Liver (tissue), 9 donors: ENCODE measurements around the gene NAV2. TPM values are rescaled to one million over a fixed set of nuclear protein-coding genes. Genes with fewer than 3 reads are reported as not detected.

Experiments used
- DNase-seq: peaks from one replicate; pipeline ENCODE4 v3.0.0-alpha.2; 2017; ENCODE audit warnings: low spot score
- H3K27ac ChIP-seq, 2 donors: one replicate each; pipeline ENCODE4 v1.7.0; 2013; ENCODE audit warnings: inconsistent platforms in 2 of 2, low read length in 2 of 2, control low read depth in 1 of 2, low read depth in 1 of 2, mild to moderate bottlenecking in 1 of 2
- H3K27me3 ChIP-seq, 4 donors: one replicate each; pipeline versions ENCODE4 v1.6.1 to v1.7.0; 2013; ENCODE audit warnings: low read length in 3 of 4, inconsistent platforms in 1 of 4, mild to moderate bottlenecking in 1 of 4, moderate library complexity in 1 of 4; ENCODE audit not compliant: control insufficient read depth in 4 of 4, insufficient read depth in 4 of 4
- H3K36me3 ChIP-seq, 4 donors: one replicate each; pipeline versions ENCODE4 v1.6.1 to v1.7.0; 2013; ENCODE audit warnings: low read length in 3 of 4, mild to moderate bottlenecking in 3 of 4, low read depth in 1 of 4, moderate library complexity in 1 of 4; ENCODE audit not compliant: control insufficient read depth in 4 of 4, insufficient read depth in 3 of 4
- H3K4me1 ChIP-seq, 4 donors: one replicate each; pipeline versions ENCODE4 v1.6.1 to v1.7.0; 2013; ENCODE audit warnings: low read length in 3 of 4, mild to moderate bottlenecking in 3 of 4, moderate library complexity in 1 of 4; ENCODE audit not compliant: control insufficient read depth in 4 of 4, insufficient read depth in 4 of 4
- H3K4me3 ChIP-seq, 3 donors: one replicate each; pipeline versions ENCODE4 v1.6.1 to v1.7.0; 2013; ENCODE audit warnings: low read length in 3 of 3, control low read depth in 1 of 3, low read depth in 1 of 3, mild to moderate bottlenecking in 1 of 3
- H3K9ac ChIP-seq, 2 donors: one replicate each; pipeline ENCODE4 v1.7.0; 2013; ENCODE audit warnings: low read length in 2 of 2, mild to moderate bottlenecking in 2 of 2, moderate library complexity in 2 of 2, control low read depth in 1 of 2, low read depth in 1 of 2
- H3K9me3 ChIP-seq, 4 donors: one replicate each; pipeline versions ENCODE4 v1.6.1 to v1.7.0; 2013; ENCODE audit warnings: low read length in 3 of 4; ENCODE audit not compliant: control insufficient read depth in 4 of 4
- EGR1 ChIP-seq, 2 donors: IDR thresholded peaks; 2 replicates each; pipeline ENCODE4 v1.6.1; 2016 to 2018; ENCODE audit warnings: antibody characterized with exemption in 2 of 2, low read depth in 2 of 2
- FOXA1 ChIP-seq: IDR thresholded peaks from 2 replicates; pipeline ENCODE4 v1.6.1; 2016; ENCODE audit warnings: antibody characterized with exemption
- FOXA2 ChIP-seq: IDR thresholded peaks from 2 replicates; pipeline ENCODE4 v1.6.1; 2016; ENCODE audit warnings: antibody characterized with exemption
- GABPA ChIP-seq, 2 donors: IDR thresholded peaks in 1 of 2; conservative IDR thresholded peaks in 1 of 2; 2 replicates each; pipeline ENCODE4 v1.6.1; 2016; ENCODE audit warnings: antibody characterized with exemption in 2 of 2, mild to moderate bottlenecking in 1 of 2, moderate library complexity in 1 of 2
- HNF4A ChIP-seq, 2 donors: conservative IDR thresholded peaks; 2 replicates each; pipeline ENCODE4 v1.6.1; 2016; ENCODE audit warnings: antibody characterized with exemption in 2 of 2, mild to moderate bottlenecking in 2 of 2
- HNF4G ChIP-seq: IDR thresholded peaks from 2 replicates; pipeline ENCODE4 v1.6.1; 2016; ENCODE audit warnings: antibody characterized with exemption
- JUND ChIP-seq, 2 donors: IDR thresholded peaks; 2 replicates each; pipeline ENCODE4 v1.6.1; 2016; ENCODE audit warnings: antibody characterized with exemption in 2 of 2
- NR2F2 ChIP-seq: IDR thresholded peaks from 2 replicates; pipeline ENCODE4 v1.6.1; 2016; ENCODE audit warnings: antibody characterized with exemption
- RAD21 ChIP-seq, 2 donors: IDR thresholded peaks; 2 replicates each; pipeline ENCODE4 v1.6.1; 2016; ENCODE audit warnings: antibody characterized with exemption in 2 of 2, mild to moderate bottlenecking in 2 of 2
- RXRA ChIP-seq, 2 donors: IDR thresholded peaks; 2 replicates each; pipeline ENCODE4 v1.6.1; 2017 to 2018; ENCODE audit warnings: antibody characterized with exemption in 2 of 2, mild to moderate bottlenecking in 1 of 2
- SP1 ChIP-seq: IDR thresholded peaks from 2 replicates; pipeline ENCODE4 v1.6.1; 2018; ENCODE audit warnings: antibody characterized with exemption, mild to moderate bottlenecking
- YY1 ChIP-seq: IDR thresholded peaks from 2 replicates; pipeline ENCODE4 v1.6.1; 2016; ENCODE audit warnings: antibody characterized with exemption, mild to moderate bottlenecking
- WGBS: extraction: QIAGEN DNeasy Blood & Tissue Kit; methylation state at CpG from one replicate; pipeline ENCODE4 v1.1.7; 2013; 5-methylcytosine and 5-hydroxymethylcytosine counted together
- polyA plus RNA-seq, 2 donors: library from polyadenylated mRNA; stranded (reverse) in 1 of 2; unstranded in 1 of 2; fragments of 200-250 nt in 1 of 2; fragments of >200 nt in 1 of 2; fragmentation: Nextera tagmentation in 1 of 2; extraction: Ambion mirVana in 1 of 2; gene quantifications; one replicate each; pipeline versions ENCODE4 v1.2.1 to v1.2.3, GENCODE V29; 2013 to 2015
- total RNA-seq, 2 donors: library from RNA; depleted of rRNA; stranded (reverse); fragments of >200 nt; gene quantifications; one replicate each; pipeline ENCODE4 v1.2.3, GENCODE V29; 2014
- TF ChIP-seq, protein P1 (sequence below): IDR thresholded peaks from 2 replicates; pipeline ENCODE4 v1.6.1; 2016; ENCODE audit warnings: antibody characterized with exemption
- TF ChIP-seq, protein P2 (sequence below): IDR thresholded peaks from 2 replicates; pipeline ENCODE4 v1.6.1; 2016; ENCODE audit warnings: antibody characterized with exemption
- TF ChIP-seq, protein P3 (sequence below): IDR thresholded peaks from 2 replicates; pipeline ENCODE4 v1.6.1; 2016; ENCODE audit warnings: antibody characterized with exemption
- TF ChIP-seq, protein P4 (sequence below): IDR thresholded peaks from 2 replicates; pipeline ENCODE4 v1.6.1; 2016; ENCODE audit warnings: antibody characterized with exemption, mild to moderate bottlenecking
- TF ChIP-seq, protein P5 (sequence below): fragments of 150-350 bp; IDR thresholded peaks from 2 replicates; pipeline ENCODE4 v1.5.1; 2017; ENCODE audit warnings: improper control_type of control experiment, low read depth, low read length; ENCODE audit not compliant: missing input control
- donor health status: healthy.
- donor health status: healthy.
- donor health status: healthy.
- donor health status: healthy.
- donor health status: healthy.

Gene NAV2
- total and polyA plus RNA-seq, 4 donors = 6.3 to 20.5 (median 11.6) TPM

DNA sequence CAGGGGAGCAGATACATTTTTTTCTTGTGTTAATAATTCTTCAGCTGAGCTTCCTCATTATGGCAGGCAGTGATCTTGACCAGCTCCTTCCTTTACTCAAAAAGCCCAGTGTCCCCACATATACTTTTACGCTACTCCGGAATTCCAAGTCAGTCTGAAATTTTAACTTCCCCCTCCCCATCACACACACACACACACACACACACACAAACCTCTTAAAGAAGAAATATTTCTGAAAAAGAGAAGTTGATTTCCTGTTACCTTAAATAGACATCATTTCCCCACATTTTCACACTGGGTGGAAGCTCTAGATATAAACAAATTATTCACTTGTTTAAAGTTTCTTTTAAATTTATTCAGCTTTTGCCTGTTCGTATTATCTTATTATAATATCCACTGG lies 333.8 kb downstream of the NAV2 start:
- no peak for TF ChIP-seq GABPA (IDR thresholded peaks at IDR 0.05 in 1 of 2, conservative IDR thresholded peaks at IDR 0.05 in 1 of 2)
- TF ChIP-seq, protein P1, sequence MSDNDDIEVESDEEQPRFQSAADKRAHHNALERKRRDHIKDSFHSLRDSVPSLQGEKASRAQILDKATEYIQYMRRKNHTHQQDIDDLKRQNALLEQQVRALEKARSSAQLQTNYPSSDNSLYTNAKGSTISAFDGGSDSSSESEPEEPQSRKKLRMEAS = no peak
- TF ChIP-seq NR2F2 = no peak
- TF ChIP-seq, protein P2, sequence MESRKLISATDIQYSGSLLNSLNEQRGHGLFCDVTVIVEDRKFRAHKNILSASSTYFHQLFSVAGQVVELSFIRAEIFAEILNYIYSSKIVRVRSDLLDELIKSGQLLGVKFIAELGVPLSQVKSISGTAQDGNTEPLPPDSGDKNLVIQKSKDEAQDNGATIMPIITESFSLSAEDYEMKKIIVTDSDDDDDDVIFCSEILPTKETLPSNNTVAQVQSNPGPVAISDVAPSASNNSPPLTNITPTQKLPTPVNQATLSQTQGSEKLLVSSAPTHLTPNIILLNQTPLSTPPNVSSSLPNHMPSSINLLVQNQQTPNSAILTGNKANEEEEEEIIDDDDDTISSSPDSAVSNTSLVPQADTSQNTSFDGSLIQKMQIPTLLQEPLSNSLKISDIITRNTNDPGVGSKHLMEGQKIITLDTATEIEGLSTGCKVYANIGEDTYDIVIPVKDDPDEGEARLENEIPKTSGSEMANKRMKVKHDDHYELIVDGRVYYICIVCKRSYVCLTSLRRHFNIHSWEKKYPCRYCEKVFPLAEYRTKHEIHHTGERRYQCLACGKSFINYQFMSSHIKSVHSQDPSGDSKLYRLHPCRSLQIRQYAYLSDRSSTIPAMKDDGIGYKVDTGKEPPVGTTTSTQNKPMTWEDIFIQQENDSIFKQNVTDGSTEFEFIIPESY = no peak
- TF ChIP-seq, protein P3, sequence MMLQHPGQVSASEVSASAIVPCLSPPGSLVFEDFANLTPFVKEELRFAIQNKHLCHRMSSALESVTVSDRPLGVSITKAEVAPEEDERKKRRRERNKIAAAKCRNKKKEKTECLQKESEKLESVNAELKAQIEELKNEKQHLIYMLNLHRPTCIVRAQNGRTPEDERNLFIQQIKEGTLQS = no peak
- TF ChIP-seq SP1 = no peak
- TF ChIP-seq FOXA2 = no peak
- TF ChIP-seq EGR1 (IDR thresholded peaks at IDR 0.05; ENCODE audit: low read depth in 2 of 2) = no peak
- no peak for TF ChIP-seq JUND (IDR thresholded peaks at IDR 0.05)
- TF ChIP-seq FOXA1 = no peak
- TF ChIP-seq YY1 = no peak
- TF ChIP-seq RXRA (IDR thresholded peaks at IDR 0.05) = no peak
- TF ChIP-seq, protein P4, sequence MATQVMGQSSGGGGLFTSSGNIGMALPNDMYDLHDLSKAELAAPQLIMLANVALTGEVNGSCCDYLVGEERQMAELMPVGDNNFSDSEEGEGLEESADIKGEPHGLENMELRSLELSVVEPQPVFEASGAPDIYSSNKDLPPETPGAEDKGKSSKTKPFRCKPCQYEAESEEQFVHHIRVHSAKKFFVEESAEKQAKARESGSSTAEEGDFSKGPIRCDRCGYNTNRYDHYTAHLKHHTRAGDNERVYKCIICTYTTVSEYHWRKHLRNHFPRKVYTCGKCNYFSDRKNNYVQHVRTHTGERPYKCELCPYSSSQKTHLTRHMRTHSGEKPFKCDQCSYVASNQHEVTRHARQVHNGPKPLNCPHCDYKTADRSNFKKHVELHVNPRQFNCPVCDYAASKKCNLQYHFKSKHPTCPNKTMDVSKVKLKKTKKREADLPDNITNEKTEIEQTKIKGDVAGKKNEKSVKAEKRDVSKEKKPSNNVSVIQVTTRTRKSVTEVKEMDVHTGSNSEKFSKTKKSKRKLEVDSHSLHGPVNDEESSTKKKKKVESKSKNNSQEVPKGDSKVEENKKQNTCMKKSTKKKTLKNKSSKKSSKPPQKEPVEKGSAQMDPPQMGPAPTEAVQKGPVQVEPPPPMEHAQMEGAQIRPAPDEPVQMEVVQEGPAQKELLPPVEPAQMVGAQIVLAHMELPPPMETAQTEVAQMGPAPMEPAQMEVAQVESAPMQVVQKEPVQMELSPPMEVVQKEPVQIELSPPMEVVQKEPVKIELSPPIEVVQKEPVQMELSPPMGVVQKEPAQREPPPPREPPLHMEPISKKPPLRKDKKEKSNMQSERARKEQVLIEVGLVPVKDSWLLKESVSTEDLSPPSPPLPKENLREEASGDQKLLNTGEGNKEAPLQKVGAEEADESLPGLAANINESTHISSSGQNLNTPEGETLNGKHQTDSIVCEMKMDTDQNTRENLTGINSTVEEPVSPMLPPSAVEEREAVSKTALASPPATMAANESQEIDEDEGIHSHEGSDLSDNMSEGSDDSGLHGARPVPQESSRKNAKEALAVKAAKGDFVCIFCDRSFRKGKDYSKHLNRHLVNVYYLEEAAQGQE = no peak
- TF ChIP-seq, protein P5, sequence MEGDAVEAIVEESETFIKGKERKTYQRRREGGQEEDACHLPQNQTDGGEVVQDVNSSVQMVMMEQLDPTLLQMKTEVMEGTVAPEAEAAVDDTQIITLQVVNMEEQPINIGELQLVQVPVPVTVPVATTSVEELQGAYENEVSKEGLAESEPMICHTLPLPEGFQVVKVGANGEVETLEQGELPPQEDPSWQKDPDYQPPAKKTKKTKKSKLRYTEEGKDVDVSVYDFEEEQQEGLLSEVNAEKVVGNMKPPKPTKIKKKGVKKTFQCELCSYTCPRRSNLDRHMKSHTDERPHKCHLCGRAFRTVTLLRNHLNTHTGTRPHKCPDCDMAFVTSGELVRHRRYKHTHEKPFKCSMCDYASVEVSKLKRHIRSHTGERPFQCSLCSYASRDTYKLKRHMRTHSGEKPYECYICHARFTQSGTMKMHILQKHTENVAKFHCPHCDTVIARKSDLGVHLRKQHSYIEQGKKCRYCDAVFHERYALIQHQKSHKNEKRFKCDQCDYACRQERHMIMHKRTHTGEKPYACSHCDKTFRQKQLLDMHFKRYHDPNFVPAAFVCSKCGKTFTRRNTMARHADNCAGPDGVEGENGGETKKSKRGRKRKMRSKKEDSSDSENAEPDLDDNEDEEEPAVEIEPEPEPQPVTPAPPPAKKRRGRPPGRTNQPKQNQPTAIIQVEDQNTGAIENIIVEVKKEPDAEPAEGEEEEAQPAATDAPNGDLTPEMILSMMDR = no peak
- TF ChIP-seq HNF4A (conservative IDR thresholded peaks at IDR 0.05) = no peak
- TF ChIP-seq RAD21 (IDR thresholded peaks at IDR 0.05) = no peak
- no peak for TF ChIP-seq HNF4G
- no peak for DNase-seq
- Histone ChIP-seq H3K27ac (no peak overlapping the region), H3K9ac (no peak overlapping the region), H3K36me3 (peaks cover 4 to 43% (median 25%) of the 10 kb centered on the region in 4 donors), H3K4me1 (peaks cover 0 to 16% (median 4%) of the 10 kb centered on the region in 4 donors), H3K4me3 (no peak overlapping the region), H3K9me3 (no peaks in the 10 kb centered on the region), H3K27me3 (no peaks in the 10 kb centered on the region)
- 83% methylated on average over 3 of the region's 3 CpGs for WGBS
